HG02973 (cell line): Measurements from ENCODE around the gene ABHD17B.

ENCODE experiments used
- ATAC-seq: cut with Tn5 transposase; IDR thresholded peaks from one replicate; pipeline ENCODE4 v1.9.1; 2021; ENCODE audit warnings: moderate library complexity; ENCODE audit not compliant: unreplicated experiment

The ABHD17B gene

DNA sequence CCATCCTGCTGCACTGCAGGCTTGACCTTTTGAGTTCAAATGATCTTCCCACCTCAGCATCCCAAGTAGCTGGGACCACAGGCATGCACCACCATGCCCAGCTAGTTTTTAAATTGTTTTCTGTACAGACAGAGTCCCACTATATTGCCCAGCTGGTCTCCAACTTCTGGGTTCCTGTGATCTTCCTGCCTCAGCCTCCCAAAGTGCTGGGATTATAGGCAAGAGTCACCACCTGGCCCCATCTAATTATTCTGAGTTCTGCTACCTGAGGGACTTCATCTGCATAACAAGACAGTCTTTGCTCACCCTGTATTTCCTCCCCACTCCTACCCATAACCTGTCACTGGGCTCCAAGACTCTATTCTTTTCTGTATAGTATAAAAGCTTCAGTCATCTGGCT lies 88.1 kb downstream of the ABHD17B start:
- no peak for ATAC-seq

DNA sequence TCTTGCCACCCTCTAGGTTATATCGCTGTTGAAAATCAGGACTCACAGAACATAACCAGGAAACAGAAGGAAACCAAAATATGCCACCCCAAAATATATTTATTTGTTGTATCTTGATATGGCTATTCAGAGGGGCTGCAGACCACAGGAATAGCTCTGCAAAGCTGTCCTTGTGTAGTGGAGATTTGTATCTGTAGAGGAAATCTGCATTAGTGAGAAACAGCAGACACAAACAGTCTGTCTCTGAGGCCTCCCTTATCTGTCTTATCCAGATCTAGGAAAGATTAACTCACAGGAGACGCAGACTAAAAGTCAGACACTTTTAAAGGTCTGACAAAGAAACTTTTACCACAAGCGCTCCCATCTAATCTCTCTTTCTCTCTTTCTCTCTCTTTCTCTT lies 88.5 kb downstream of the ABHD17B start:
- no peak for ATAC-seq

DNA sequence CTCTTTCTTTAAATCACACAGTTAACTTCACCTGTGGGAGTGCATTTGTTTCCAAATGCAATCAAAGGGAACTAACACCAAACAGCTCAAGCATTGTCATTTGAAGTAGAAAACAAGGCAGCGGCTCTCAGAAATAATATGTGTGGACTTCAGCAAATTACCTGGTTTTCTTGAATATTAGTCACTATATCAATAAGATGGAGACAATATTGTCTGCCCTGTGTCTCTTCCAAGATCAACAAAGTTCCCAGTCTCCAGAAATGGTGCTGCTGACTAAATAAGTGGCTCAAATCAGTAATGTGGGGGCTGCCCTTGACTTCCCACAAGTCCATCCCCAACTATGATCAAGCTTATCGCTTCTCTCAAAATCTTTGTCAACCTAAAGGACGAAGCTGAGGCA lies 89.6 kb downstream of the ABHD17B start:
- ATAC-seq = no peak

DNA sequence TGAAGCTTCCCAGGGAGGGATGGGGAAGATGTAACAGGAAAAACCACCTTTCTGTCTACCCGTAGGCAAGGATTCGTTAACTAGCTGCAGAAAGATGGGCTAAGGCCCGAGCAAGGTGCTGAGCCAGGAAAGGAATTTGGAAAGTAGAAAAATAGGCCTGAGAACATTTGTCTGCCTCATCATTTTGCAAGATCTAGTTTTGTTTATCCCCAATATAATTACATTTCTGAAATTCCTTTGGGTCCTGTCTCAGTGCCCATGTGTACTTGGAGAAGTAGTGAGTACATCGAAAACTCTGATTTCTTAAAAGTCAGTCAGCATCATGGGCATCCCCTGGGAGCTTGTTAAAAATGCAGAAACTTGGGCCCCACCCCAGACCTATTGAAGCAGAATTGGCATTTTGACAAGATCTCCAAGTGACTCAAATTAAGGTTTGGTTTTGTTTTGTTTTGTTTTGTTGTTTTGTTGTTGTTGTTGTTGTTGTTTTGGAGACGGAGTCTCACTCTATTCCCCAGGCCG lies 90.5 kb downstream of the ABHD17B start:
- no peak for ATAC-seq

DNA sequence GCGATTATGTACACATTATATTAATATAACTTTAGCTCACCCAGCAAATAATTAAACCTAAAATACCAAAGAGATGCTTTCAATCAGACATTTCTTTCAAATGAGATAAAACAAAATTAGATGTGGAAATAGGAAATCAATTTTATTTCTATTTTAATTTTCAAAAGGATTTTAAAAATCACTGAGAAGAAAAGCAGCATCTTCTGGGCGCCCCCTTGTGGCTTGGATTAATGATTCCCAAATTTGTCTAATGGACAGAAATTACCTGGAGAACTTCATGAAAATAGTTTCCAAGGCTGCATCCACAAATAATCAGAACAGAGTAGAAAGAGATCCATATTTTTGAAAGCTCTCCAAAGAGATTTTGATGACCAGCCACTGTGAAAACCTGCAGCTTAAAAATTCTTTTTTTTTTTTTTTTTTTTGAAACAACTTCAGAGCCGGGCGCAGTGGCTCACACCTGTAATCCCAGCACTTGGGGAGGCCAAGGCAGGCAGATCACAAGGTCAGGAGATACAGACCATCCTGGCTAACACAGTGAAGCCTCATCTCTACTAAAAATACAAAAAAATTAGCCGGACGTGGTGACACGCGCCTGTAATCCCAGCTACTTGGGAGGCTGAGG lies 91.8 kb downstream of the ABHD17B start:
- ATAC-seq = no peak

DNA sequence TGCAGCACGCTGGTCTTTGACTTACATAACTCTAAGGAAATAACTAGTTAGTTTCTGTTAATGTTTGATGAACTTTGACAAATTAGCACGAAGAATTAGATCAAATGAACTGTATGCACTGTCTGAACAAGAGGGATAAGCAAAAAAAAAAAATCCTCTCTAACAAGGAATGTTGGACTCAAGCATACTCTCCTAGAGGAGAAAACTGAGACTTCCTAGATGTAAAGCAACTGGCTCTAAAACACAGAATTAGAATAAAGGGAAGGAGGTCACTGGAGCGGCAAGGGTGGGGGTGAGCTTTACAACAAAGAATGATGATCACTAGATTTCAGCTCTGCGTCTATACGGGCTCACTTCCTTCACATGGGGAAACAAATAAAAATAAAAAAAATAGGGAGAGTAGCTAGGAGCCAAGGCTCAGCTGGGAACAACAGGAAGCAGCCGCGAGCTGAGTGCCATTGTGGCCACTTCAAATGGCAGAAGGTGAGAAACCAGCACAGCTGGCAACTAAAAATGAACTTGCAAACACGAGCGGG lies 94.0 kb downstream of the ABHD17B start:
- ATAC-seq = no peak
